Spleen (tissue), 11 donors: ENCODE measurements around the gene HTR1E. TPM values are rescaled to one million over a fixed set of nuclear protein-coding genes. Genes with fewer than 3 reads are reported as not detected.

ENCODE experiments used
- DNase-seq: peaks from one replicate; pipeline ENCODE4 v3.0.0-alpha.2; 2020
- H3K27ac ChIP-seq, 8 donors: fragments of 200-600 bp; sonication (generic) in 7 of 8; 1 replicate in 4 of 8; 2 replicates in 4 of 8; pipeline versions ENCODE4 v1.5.0 to v1.8.0; 2016 to 2021; ENCODE audit warnings: inconsistent platforms in 4 of 8, mild to moderate bottlenecking in 4 of 8, moderate library complexity in 1 of 8
- H3K27me3 ChIP-seq, 7 donors: fragments of 200-600 bp; sonication (generic) in 6 of 7; replicated peaks in 1 of 7; 1 replicate in 4 of 7; 2 replicates in 3 of 7; pipeline versions ENCODE4 v1.5.0 to v1.8.0; 2016 to 2021; ENCODE audit warnings: inconsistent platforms in 3 of 7, mild to moderate bottlenecking in 1 of 7
- H3K36me3 ChIP-seq, 6 donors: fragments of 200-600 bp; sonication (generic) in 5 of 6; 1 replicate in 4 of 6; 2 replicates in 2 of 6; pipeline versions ENCODE4 v1.5.0 to v1.8.0; 2016 to 2021; ENCODE audit warnings: inconsistent platforms in 2 of 6
- H3K4me1 ChIP-seq, 6 donors: fragments of 200-600 bp; sonication (generic) in 5 of 6; 1 replicate in 3 of 6; 2 replicates in 3 of 6; pipeline versions ENCODE4 v1.5.0 to v1.8.0; 2016 to 2021; ENCODE audit warnings: inconsistent platforms in 3 of 6
- H3K4me3 ChIP-seq, 8 donors: fragments of 200-600 bp; sonication (generic) in 7 of 8; 1 replicate in 4 of 8; 2 replicates in 4 of 8; pipeline versions ENCODE4 v1.5.0 to v1.8.0; 2016 to 2021; ENCODE audit warnings: inconsistent platforms in 4 of 8, mild to moderate bottlenecking in 4 of 8, moderate library complexity in 2 of 8
- H3K9me3 ChIP-seq, 8 donors: fragments of 200-600 bp; sonication (generic) in 7 of 8; 1 replicate in 4 of 8; 2 replicates in 4 of 8; pipeline versions ENCODE4 v1.5.0 to v1.8.0; 2016 to 2021; ENCODE audit warnings: inconsistent platforms in 4 of 8
- POLR2A ChIP-seq, 3 donors: fragments of 450-650 bp; IDR thresholded peaks; one replicate each; pipeline ENCODE4 v1.5.1; 2017; ENCODE audit warnings: antibody characterized with exemption in 3 of 3, mild to moderate bottlenecking in 1 of 3
- POLR2AphosphoS5 ChIP-seq, 3 donors: sonication (generic); formaldehyde crosslinking; IDR thresholded peaks; one replicate each; pipeline ENCODE4 v1.5.1; 2017; ENCODE audit warnings: antibody characterized with exemption in 3 of 3
- WGBS, 5 donors: extraction: QIAGEN DNeasy Blood & Tissue Kit in 3 of 5; methylation state at CpG; one replicate each; pipeline versions ENCODE4 v1.1.5 to v1.1.7; 2013 to 2018; 5-methylcytosine and 5-hydroxymethylcytosine counted together
- intact Hi-C: fragments of 100-400 bp; cut with DNase I; formaldehyde crosslinking; loops from one replicate; pipeline ENCODE4 v1.15.0; 2023; ENCODE audit warnings: low total_unique reads
- polyA plus RNA-seq, 3 donors: library from polyadenylated mRNA; stranded (reverse); fragments of 200-250 nt; gene quantifications; one replicate each; pipeline ENCODE4 v1.2.1, GENCODE V29; 2013
- total RNA-seq, 7 donors: library from RNA; depleted of rRNA in 3 of 7; stranded (reverse); fragments of >200 nt in 3 of 7; fragmentation: NEBNext Ultra II Directional in 4 of 7; extraction: Animal tissue kit (Norgen Biotek cat#: 25700) in 4 of 7; gene quantifications; one replicate each; pipeline versions ENCODE4 v1.1.0 to v1.2.1, GENCODE V29; 2016 to 2021
- TF ChIP-seq, protein P1 (sequence below), 11 experiments: fragments of 200-600 bp in 7 of 11; fragments of 450-650 bp in 4 of 11; sonication (generic) in 4 of 11; IDR thresholded peaks in 8 of 11; conservative IDR thresholded peaks in 3 of 11; 1 replicate in 7 of 11; 2 replicates in 4 of 11; pipeline versions ENCODE4 v1.4.0 to v1.8.0; 2016 to 2021; ENCODE audit warnings: antibody characterized with exemption in 11 of 11, inconsistent platforms in 4 of 11, mild to moderate bottlenecking in 1 of 11
- donor health status: healthy with polysubstance abuse.
- donor health status: DM: no; HTN: no; CAD: no; lungs with moderate emphysema.
- donor health status: DM: no; HTN: no; CAD: no.
- donor health status: Bipolar disorder and iron deficiency.
- donor health status: healthy.
- donor health status: DM: no; HTN: no; CAD: no.
- donor health status: DM: yes; HTN: yes; CAD: no.

Gene HTR1E
- total and polyA plus RNA-seq, 10 donors, result not detected

DNA sequence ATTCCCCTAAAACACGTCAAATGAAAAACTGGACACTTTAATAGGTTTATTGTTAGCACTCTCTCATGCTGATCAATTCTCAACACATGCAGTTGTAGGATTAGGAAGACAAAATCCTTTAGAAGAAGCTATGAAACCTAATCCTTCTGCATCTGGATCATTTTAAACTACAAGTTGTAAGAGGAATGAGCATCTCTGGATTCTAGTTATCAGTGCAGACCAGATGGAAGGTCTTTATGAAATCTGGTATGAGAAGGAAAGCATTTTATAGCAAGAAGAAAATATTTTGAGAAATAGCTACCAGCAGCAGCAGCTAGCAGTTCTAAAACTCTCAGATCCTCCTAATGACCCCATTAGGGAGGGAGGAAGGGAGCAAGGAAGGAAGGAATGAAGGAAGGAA, 4.1 kb downstream of the HTR1E start:
- intact Hi-C loops, result no loop called here
- WGBS, 5 donors, result 74 to 92% (median 83%) methylated on average over 1 of the region's 1 CpG
- Histone ChIP-seq H3K4me1 (peaks cover 0 to 11% (median 5%) of the 10 kb centered on the region in 6 donors), H3K36me3 (no peaks in the 10 kb centered on the region), H3K9me3 (no peaks in the 10 kb centered on the region), H3K27me3 (peaks cover 0 to 40% (median 27%) of the 10 kb centered on the region in 7 donors), H3K4me3 (no peak overlapping the region), H3K27ac (no peak overlapping the region)
- TF ChIP-seq POLR2AphosphoS5 (IDR thresholded peaks at IDR 0.05) (no peak), POLR2A (IDR thresholded peaks at IDR 0.05) (no peak)
- TF ChIP-seq, protein P1, sequence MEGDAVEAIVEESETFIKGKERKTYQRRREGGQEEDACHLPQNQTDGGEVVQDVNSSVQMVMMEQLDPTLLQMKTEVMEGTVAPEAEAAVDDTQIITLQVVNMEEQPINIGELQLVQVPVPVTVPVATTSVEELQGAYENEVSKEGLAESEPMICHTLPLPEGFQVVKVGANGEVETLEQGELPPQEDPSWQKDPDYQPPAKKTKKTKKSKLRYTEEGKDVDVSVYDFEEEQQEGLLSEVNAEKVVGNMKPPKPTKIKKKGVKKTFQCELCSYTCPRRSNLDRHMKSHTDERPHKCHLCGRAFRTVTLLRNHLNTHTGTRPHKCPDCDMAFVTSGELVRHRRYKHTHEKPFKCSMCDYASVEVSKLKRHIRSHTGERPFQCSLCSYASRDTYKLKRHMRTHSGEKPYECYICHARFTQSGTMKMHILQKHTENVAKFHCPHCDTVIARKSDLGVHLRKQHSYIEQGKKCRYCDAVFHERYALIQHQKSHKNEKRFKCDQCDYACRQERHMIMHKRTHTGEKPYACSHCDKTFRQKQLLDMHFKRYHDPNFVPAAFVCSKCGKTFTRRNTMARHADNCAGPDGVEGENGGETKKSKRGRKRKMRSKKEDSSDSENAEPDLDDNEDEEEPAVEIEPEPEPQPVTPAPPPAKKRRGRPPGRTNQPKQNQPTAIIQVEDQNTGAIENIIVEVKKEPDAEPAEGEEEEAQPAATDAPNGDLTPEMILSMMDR (IDR thresholded peaks at IDR 0.05 in 8 of 11, conservative IDR thresholded peaks at IDR 0.05 in 3 of 11), result no peak
- no peak for DNase-seq

DNA sequence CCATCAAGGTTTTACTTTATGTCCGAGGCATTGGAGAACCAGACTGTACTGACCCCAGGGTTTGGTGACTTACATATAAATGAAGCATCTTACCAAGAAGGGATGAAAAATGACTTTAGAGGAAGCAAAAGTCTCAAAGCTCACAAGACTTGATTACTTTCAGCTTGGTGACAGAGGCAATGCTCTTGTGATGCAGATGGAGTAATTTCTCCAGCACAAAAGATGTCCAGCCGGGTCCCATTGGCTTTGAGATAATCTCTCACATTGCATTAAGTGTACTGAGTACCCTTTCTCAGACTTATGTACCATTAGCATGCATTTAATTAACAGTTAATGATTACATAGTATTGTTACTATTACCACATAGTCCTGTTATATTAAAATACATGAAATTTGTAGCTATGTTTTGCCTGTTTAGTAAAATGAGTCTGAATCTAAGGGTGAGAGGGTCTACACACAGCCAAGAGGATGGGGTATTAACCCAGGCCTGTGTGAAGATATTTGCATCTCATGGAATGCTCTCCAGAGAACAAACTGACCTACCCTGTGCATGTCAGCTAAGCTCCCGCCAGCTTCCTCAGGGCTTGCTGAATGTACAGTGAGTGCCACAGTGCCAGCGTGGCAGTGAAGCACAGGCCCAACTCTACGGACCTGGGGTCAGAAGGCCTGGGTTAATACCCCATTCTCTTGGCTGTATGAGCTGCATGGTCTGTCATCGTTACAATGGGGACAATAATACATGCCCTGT, 5.6 kb downstream of the HTR1E start:
- H3K4me1 ChIP-seq, result no peaks in the 10 kb centered on the region
- WGBS, 5 donors, result 74 to 87% (median 79%) methylated on average over 6 of the region's 6 CpGs
- no peak overlapping the region for H3K4me3 ChIP-seq
- TF ChIP-seq POLR2A (IDR thresholded peaks at IDR 0.05), result no peak
- TF ChIP-seq, protein P1 (IDR thresholded peaks at IDR 0.05 in 8 of 11, conservative IDR thresholded peaks at IDR 0.05 in 3 of 11), result no peak
- no peak for TF ChIP-seq POLR2AphosphoS5 (IDR thresholded peaks at IDR 0.05)
- peaks cover 0 to 26% (median 12%) of the 10 kb centered on the region in 7 donors for H3K27me3 ChIP-seq
- H3K27ac ChIP-seq, result no peak overlapping the region
- no peaks in the 10 kb centered on the region for H3K9me3 ChIP-seq
- intact Hi-C loops, result no loop called here
- no peaks in the 10 kb centered on the region for H3K36me3 ChIP-seq
- no peak for DNase-seq

DNA sequence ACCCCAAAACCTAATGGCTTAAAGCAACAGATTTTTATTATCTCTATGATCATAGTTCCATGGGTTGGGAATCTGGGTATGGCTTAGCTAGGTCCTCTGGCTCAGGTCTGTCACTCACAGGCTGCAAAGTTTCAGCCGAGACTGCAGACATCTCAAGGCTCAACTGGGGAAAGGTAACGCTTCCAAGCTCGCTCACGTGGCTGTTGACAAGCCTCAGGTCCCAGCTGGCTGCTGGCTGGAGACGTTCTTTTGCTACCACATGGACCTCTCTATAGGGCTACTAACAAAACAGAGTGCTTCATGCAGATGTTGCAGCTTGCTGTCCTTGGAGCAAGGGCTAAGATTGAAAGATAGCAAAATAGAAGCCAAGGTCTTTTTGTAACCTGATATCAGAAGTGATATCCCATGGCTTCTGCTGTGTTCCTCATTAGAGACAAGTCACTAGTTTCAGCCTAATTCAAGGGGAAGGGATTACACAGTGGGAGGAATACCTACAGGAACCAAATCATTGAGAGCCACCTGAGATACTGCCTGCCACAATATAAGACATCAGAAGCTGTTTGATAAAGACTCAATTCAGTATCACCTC, 6.6 kb downstream of the HTR1E start:
- no peak for DNase-seq
- no peak for TF ChIP-seq POLR2A (IDR thresholded peaks at IDR 0.05)
- TF ChIP-seq, protein P1 (IDR thresholded peaks at IDR 0.05 in 8 of 11, conservative IDR thresholded peaks at IDR 0.05 in 3 of 11), result no peak
- no peak for TF ChIP-seq POLR2AphosphoS5 (IDR thresholded peaks at IDR 0.05)
- WGBS, 5 donors, result 47 to 66% (median 56%) methylated on average over 5 of the region's 5 CpGs

DNA sequence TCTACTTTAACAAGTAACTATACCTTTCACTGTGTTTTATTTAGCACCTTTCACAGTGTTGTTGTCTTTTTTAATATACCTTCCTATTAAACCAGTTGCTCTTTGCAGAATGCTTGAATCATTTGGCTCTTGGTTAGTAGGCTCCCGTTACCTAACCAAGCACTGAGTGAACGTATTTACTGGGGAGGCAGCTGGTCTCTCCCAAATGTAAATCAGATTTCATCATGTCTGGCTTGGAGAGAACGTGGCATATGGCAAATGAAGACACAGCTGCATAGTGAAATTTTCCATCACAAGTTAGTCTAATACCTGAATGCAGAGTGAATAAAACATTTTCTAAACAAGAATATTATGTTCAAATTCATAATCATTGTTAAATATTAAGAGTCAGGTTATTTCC, 12.4 kb downstream of the HTR1E start:
- H3K9me3 ChIP-seq, result no peaks in the 10 kb centered on the region
- intact Hi-C loops, result no loop called here
- no peak overlapping the region for H3K27ac ChIP-seq
- no peak for DNase-seq
- no peaks in the 10 kb centered on the region for H3K4me1 ChIP-seq
- H3K36me3 ChIP-seq, result no peaks in the 10 kb centered on the region
- H3K27me3 ChIP-seq, result no peaks in the 10 kb centered on the region
- TF ChIP-seq POLR2A (IDR thresholded peaks at IDR 0.05) (no peak), POLR2AphosphoS5 (IDR thresholded peaks at IDR 0.05) (no peak)
- TF ChIP-seq, protein P1 (IDR thresholded peaks at IDR 0.05 in 8 of 11, conservative IDR thresholded peaks at IDR 0.05 in 3 of 11), result no peak
- no peak overlapping the region for H3K4me3 ChIP-seq
- WGBS, 5 donors, result 69 to 77% (median 72%) methylated on average over 3 of the region's 3 CpGs

More for the DNA sequence above, 6.6 kb downstream of the HTR1E start:
- H3K4me3 ChIP-seq, result no peak overlapping the region
- no peaks in the 10 kb centered on the region for H3K9me3 ChIP-seq
- H3K4me1 ChIP-seq, result no peaks in the 10 kb centered on the region
- no peak overlapping the region for H3K27ac ChIP-seq
- intact Hi-C loops, result no loop called here
- peaks cover 0 to 16% (median 3%) of the 10 kb centered on the region in 7 donors for H3K27me3 ChIP-seq
- no peaks in the 10 kb centered on the region for H3K36me3 ChIP-seq
